OCI-LY7 (cell line): ENCODE data around the gene PRDM12. TPM values are rescaled to one million over a fixed set of nuclear protein-coding genes. Genes with fewer than 3 reads are reported as not detected.

Source experiments
- BruUV-seq: library from RNA; stranded (reverse); fragments of 400-500 nt; replicated peaks from 2 replicates; lab custom pipeline; 2021; lab: Mats Ljungman, UMichigan
- CTCF ChIA-PET: fragments of 300-600 bp; sonication (Branson Sonifier 250); formaldehyde crosslinking; loops from one replicate; lab custom pipeline; 2022; ENCODE audit warnings: antibody characterized with exemption; ENCODE audit not compliant: unreplicated experiment; lab: Charles Lee
- POLR2A ChIA-PET: fragments of 300-600 bp; sonication (Branson Sonifier 250); formaldehyde crosslinking; loops from one replicate; lab custom pipeline; 2022; ENCODE audit warnings: antibody characterized with exemption; lab: Charles Lee
- DNase-seq: peaks from one replicate; pipeline ENCODE4 v3.0.0-alpha.2; 2015; ENCODE audit warnings: low spot score
- H2AFZ ChIP-seq: fragments of 200-600 bp; sonication (generic), shearing (Covaris generic); 2 replicates; pipeline ENCODE4 v1.6.1; 2014; ENCODE audit warnings: mild to moderate bottlenecking, antibody characterized with exemption, low read length, moderate library complexity
- H3K27ac ChIP-seq: fragments of 200-600 bp; sonication (generic); 2 replicates; pipeline ENCODE4 v1.5.1; 2014; ENCODE audit warnings: mixed run types, low read depth, mild to moderate bottlenecking, moderate library complexity, low read length, inconsistent platforms; ENCODE audit not compliant: poor library complexity, severe bottlenecking
- H3K36me3 ChIP-seq: fragments of 200-600 bp; sonication (generic); 2 replicates; pipeline ENCODE4 v1.6.1; 2014; ENCODE audit warnings: mild to moderate bottlenecking, antibody characterized with exemption, low read length, moderate library complexity, mixed read lengths; ENCODE audit not compliant: insufficient read depth
- H3K4me1 ChIP-seq: fragments of 200-600 bp; sonication (generic); 2 replicates; pipeline ENCODE4 v1.5.1; 2014; ENCODE audit warnings: mild to moderate bottlenecking, low read length; ENCODE audit not compliant: insufficient read depth, poor library complexity, severe bottlenecking
- H3K4me2 ChIP-seq: fragments of 200-600 bp; sonication (generic); 2 replicates; pipeline ENCODE4 v1.6.1; 2014; ENCODE audit warnings: mild to moderate bottlenecking, low read length
- H3K4me3 ChIP-seq: fragments of 200-600 bp; sonication (generic); 2 replicates; pipeline ENCODE4 v1.5.1; 2014; ENCODE audit warnings: mild to moderate bottlenecking, low read depth, low read length; ENCODE audit not compliant: poor library complexity, severe bottlenecking
- H3K79me2 ChIP-seq: fragments of 200-600 bp; sonication (generic); 2 replicates; pipeline ENCODE4 v1.6.1; 2016; ENCODE audit warnings: low read depth, mild to moderate bottlenecking, low read length, moderate library complexity, mixed read lengths; ENCODE audit not compliant: insufficient read depth
- H3K9me2 ChIP-seq: fragments of 200-600 bp; sonication (generic); 2 replicates; pipeline ENCODE4 v1.6.1; 2016; ENCODE audit warnings: mild to moderate bottlenecking, low read length, mixed read lengths; ENCODE audit not compliant: insufficient read depth
- H3K9me3 ChIP-seq: fragments of 200-600 bp; sonication (generic); 2 replicates; pipeline ENCODE4 v1.6.1; 2014; ENCODE audit warnings: mild to moderate bottlenecking, mixed run types, low read length, mixed read lengths
- H4K20me1 ChIP-seq: fragments of 200-600 bp; sonication (generic); 2 replicates; pipeline ENCODE4 v1.6.1; 2014; ENCODE audit warnings: mild to moderate bottlenecking, antibody characterized with exemption, low read length, moderate library complexity, mixed read lengths; ENCODE audit not compliant: insufficient read depth
- EZH2phosphoT487 ChIP-seq: fragments of 200-600 bp; sonication (generic); IDR thresholded peaks from 2 replicates; pipeline ENCODE4 v1.6.1; 2018; ENCODE audit warnings: low read depth, borderline replicate concordance, mild to moderate bottlenecking, mixed run types, antibody characterized with exemption, low read length, moderate library complexity, mixed read lengths
- intact Hi-C: fragments of 100-400 bp; cut with micrococcal nuclease; formaldehyde crosslinking; loops from one replicate; pipeline ENCODE4 v1.10.0; 2022; ENCODE audit not compliant: unreplicated experiment
- total RNA-seq, 2 experiments: library from RNA; depleted of rRNA in 1 of 2; stranded (reverse); fragments of >200 nt in 1 of 2; shearing (Covaris generic) in 1 of 2; gene quantifications; 2 replicates each; pipeline ENCODE4 v1.2.3, GENCODE V29; 2014 to 2022
- TF ChIP-seq, protein P1 (sequence below): fragments of 200-600 bp; sonication (generic); conservative IDR thresholded peaks from 2 replicates; pipeline ENCODE4 v1.5.1; 2014; ENCODE audit warnings: mild to moderate bottlenecking, antibody characterized with exemption, low read length, moderate library complexity, mixed read lengths

Gene PRDM12
- total RNA-seq, 2 experiments from 2014 or later = 0.06 TPM; not detected in 1

DNA sequence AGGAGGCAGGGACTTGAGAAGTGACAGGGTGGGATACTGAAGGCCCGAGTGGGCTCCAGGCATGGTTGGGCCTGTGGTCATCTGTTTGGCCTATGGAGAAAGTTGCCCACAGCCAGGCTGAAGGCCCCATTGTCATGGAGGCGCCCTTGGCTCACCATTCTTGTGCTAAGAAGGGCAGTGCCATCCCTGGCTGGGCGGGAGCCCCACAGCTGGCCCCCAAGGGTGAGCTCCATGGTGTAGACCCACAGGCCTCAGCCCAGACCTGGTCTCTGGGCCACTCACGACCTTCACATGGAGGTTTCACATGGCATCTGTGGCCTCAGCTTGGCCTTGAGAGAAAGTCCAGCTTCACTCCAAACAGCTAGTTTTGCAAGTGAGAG lies 34.3 kb upstream of the PRDM12 start:
- no peak overlapping the region for H3K27ac ChIP-seq
- ChIA-PET CTCF (no interaction called here), POLR2A (interaction anchor here (0.6 kb wide), 1 partner anchor 14 kb away, joined by 4 read pairs; no protein-coding TSS in a partner anchor)
- peaks cover 58% of the 10 kb centered on the region for H3K36me3 ChIP-seq
- no peak overlapping the region for H3K4me3 ChIP-seq
- no peaks in the 10 kb centered on the region for H3K9me3 ChIP-seq
- H3K79me2 ChIP-seq = no peaks in the 10 kb centered on the region
- H3K4me1 ChIP-seq = no peaks in the 10 kb centered on the region
- no TSS peak for BruUV-seq
- no peaks in the 10 kb centered on the region for H3K9me2 ChIP-seq
- intact Hi-C loops = no loop called here
- DNase-seq = no peak
- no peaks in the 10 kb centered on the region for H4K20me1 ChIP-seq
- no peak overlapping the region for H2AFZ ChIP-seq
- TF ChIP-seq, protein P1, sequence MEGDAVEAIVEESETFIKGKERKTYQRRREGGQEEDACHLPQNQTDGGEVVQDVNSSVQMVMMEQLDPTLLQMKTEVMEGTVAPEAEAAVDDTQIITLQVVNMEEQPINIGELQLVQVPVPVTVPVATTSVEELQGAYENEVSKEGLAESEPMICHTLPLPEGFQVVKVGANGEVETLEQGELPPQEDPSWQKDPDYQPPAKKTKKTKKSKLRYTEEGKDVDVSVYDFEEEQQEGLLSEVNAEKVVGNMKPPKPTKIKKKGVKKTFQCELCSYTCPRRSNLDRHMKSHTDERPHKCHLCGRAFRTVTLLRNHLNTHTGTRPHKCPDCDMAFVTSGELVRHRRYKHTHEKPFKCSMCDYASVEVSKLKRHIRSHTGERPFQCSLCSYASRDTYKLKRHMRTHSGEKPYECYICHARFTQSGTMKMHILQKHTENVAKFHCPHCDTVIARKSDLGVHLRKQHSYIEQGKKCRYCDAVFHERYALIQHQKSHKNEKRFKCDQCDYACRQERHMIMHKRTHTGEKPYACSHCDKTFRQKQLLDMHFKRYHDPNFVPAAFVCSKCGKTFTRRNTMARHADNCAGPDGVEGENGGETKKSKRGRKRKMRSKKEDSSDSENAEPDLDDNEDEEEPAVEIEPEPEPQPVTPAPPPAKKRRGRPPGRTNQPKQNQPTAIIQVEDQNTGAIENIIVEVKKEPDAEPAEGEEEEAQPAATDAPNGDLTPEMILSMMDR = no peak
- TF ChIP-seq EZH2phosphoT487 = no peak
- no peak overlapping the region for H3K4me2 ChIP-seq

DNA sequence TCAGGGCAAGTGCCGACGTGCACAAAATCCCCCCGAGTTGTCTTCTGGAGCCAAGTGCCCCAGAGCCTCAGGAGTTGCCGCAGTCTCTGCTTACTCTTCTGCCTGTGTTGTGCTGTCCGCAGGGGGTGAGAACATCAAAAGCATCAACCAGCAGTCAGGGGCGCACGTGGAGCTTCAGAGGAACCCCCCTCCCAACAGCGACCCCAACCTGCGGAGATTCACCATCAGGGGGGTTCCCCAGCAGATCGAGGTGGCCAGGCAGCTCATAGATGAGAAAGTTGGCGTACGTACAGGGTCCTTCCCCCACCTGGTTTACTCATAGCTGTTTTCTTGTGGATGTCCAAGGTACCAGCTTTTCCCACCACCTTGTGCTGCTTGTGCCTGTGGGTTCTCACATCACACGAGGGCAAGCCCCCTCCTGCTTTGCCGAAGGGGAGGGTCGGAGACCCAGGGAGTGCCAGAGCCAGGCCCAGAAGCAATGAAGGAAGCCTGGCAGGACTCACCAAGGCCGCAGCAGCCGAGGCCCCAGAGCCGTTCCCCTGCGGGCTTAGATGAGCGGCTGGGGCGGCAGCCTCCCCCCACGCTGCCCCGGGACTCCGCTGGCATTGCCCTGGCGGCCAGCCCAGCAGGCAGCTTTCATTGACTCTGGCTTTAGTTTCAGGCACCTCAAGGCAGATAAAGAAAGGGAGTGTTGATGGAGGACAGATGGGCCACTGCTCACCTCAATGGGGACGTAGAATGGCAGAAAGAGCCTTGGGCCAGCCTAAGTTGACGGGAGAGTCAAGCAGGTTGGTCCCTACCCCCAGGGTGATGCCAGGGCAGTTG lies 33.7 kb upstream of the PRDM12 start:
- no peak overlapping the region for H2AFZ ChIP-seq
- DNase-seq = no peak
- intact Hi-C loops = no loop called here
- no peak overlapping the region for H3K4me3 ChIP-seq
- peaks cover 53% of the 10 kb centered on the region for H3K36me3 ChIP-seq
- TF ChIP-seq, protein P1 = no peak
- TF ChIP-seq EZH2phosphoT487 = no peak
- no peaks in the 10 kb centered on the region for H3K4me1 ChIP-seq
- no peaks in the 10 kb centered on the region for H4K20me1 ChIP-seq
- ChIA-PET CTCF (no interaction called here), POLR2A (interaction anchor here (0.6 kb wide), 1 partner anchor 13 kb away, joined by 4 read pairs; no protein-coding TSS in a partner anchor)
- no peaks in the 10 kb centered on the region for H3K79me2 ChIP-seq
- no peaks in the 10 kb centered on the region for H3K9me3 ChIP-seq
- H3K4me2 ChIP-seq = no peak overlapping the region
- no peaks in the 10 kb centered on the region for H3K9me2 ChIP-seq
- H3K27ac ChIP-seq = no peak overlapping the region
- no TSS peak for BruUV-seq
